ENCODE results near the gene STPG3. TPM values are rescaled to one million over a fixed set of nuclear protein-coding genes. Genes with fewer than 3 reads are reported as not detected.

Gene STPG3
- polyA plus RNA-seq, 1 donor (not counting 4 experiments of a cell fraction or from before 2014, with no cell fraction given) = not detected

DNA sequence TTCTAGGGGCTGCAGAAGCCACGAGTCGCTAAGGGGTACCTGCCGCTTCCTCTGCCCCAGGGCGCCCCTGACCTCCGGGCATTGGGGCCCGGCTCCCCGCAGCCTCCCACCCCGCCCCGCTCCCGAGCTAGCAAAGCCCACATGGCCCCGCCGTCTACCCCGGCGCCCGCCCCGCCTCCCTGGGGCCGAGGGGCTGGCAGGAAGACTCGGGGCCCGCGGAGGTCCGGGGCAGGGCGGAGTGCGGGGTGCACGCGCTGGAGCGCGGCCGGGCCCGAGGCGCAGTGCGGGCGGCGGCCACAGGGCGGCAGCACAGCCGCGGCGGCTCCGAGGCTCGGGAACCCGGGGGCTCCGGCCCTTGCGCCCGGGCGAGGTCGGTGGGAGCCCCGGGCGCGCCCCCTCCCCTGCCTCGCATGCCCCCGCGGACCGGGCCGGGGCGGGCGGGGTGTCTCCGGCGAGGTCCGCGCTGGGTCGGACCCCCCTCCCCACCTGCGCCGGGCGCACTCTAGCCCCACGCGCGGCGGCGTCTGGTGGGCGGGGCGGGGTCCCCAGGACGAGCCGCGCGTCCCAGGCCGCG lies 44.2 kb downstream of the STPG3 start:
- H3K4me2 ChIP-seq (ENCODE audit: control insufficient read depth, extremely low read depth, insufficient read depth, low read depth, low read length) = peak overlapping the region; percentile 56
- dilution Hi-C loops (cut with MboI; ENCODE audit: extremely low pct_ligation_motif_present, low sequenced_read_pairs) = no loop called here
- H4K20me1 ChIP-seq (ENCODE audit: control insufficient read depth, extremely low read depth, insufficient read depth, low read length) = no peaks in the 10 kb centered on the region
- no peak overlapping the region for H3K9ac ChIP-seq (ENCODE audit: control insufficient read depth, extremely low read depth, insufficient read depth, low read length)
- no peak overlapping the region for H3K27ac ChIP-seq (ENCODE audit: control insufficient read depth, insufficient read depth, low read length)
- no peak for DNase-seq (ENCODE audit: low read depth, low spot score)
- TF ChIP-seq, protein P1, sequence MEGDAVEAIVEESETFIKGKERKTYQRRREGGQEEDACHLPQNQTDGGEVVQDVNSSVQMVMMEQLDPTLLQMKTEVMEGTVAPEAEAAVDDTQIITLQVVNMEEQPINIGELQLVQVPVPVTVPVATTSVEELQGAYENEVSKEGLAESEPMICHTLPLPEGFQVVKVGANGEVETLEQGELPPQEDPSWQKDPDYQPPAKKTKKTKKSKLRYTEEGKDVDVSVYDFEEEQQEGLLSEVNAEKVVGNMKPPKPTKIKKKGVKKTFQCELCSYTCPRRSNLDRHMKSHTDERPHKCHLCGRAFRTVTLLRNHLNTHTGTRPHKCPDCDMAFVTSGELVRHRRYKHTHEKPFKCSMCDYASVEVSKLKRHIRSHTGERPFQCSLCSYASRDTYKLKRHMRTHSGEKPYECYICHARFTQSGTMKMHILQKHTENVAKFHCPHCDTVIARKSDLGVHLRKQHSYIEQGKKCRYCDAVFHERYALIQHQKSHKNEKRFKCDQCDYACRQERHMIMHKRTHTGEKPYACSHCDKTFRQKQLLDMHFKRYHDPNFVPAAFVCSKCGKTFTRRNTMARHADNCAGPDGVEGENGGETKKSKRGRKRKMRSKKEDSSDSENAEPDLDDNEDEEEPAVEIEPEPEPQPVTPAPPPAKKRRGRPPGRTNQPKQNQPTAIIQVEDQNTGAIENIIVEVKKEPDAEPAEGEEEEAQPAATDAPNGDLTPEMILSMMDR (optimal IDR thresholded peaks at IDR 0.05 in 1 of 3, IDR thresholded peaks at IDR 0.05 in 1 of 3, conservative IDR thresholded peaks at IDR 0.05 in 1 of 3; ENCODE audit: extremely low read depth in 1 of 3, insufficient read depth in 2 of 3, low read length in 3 of 3) = peak in 2 of 3 experiments; percentile 39 to 77
- TF ChIP-seq EZH2 (IDR thresholded peaks at IDR 0.05; ENCODE audit: low read length) = no peak
- no peaks in the 10 kb centered on the region for H3K9me1 ChIP-seq (ENCODE audit: control insufficient read depth, extremely low read depth, insufficient read depth, low read length)
- H2AFZ ChIP-seq (ENCODE audit: control insufficient read depth, low read length) = no peak overlapping the region
- no peak overlapping the region for H3K4me3 ChIP-seq (ENCODE audit: control insufficient read depth in 2 of 3, extremely low read depth in 1 of 3, insufficient read depth in 2 of 3, low read depth in 1 of 3, low read length in 3 of 3)
- no peaks in the 10 kb centered on the region for H3K9me3 ChIP-seq (ENCODE audit: control insufficient read depth, low read depth, low read length)
- peaks cover 25% of the 10 kb centered on the region for H3K27me3 ChIP-seq (ENCODE audit: control insufficient read depth, extremely low read depth, insufficient read depth, low read length)
- H3K4me1 ChIP-seq (ENCODE audit: control insufficient read depth, extremely low read depth, insufficient read depth, low read length) = peaks cover 3% of the 10 kb centered on the region
- H3K36me3 ChIP-seq (ENCODE audit: control insufficient read depth in 2 of 2, extremely low read depth in 1 of 2, insufficient read depth in 2 of 2, low read length in 2 of 2) = no peaks in the 10 kb centered on the region
- H3K79me2 ChIP-seq (ENCODE audit: control insufficient read depth, insufficient read depth, low read length) = no peaks in the 10 kb centered on the region
- no peak for FAIRE-seq

DNA sequence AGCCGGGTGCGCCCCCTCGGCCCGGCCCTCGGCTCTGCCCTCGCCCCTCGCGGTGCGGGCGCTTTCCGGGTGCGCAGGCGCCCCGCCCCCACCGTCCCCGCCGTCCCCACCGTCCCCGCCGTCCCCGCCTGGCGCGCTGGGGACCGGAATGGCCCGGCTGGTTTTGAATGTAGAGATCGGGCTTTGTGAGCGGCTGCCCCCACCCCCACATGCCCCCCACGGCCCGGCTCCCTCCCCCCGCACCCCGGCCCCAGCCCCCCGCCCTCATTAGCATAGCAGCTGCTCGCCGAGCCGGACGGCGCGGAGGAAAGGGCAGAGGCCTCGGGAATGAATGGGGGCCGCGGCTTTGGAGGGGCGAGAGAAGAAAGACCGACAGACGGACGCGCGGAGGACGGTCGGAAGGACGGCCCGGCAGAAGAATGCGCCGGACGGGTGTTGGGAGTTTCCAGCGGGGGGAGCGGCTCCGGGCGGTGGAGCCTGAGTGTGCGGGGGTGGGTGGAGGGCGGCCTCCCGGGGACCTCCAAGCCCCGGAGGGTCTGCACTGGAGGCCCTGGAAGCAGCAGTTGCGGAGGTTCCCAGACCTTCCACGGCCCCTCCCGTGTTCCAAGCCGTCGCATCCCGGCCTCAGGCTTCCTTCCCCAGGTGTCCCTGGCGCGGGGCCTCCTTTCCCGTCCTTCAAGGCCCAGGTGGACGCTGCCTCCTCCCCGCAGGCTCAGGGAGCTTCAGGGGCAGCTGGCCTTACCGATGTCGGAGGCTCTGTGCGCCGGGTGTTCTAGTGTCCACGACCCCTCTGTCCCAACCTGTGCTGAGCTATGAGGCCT lies 45.0 kb downstream of the STPG3 start:
- Histone ChIP-seq H3K9me1 (ENCODE audit: control insufficient read depth, extremely low read depth, insufficient read depth, low read length) (no peaks in the 10 kb centered on the region), H2AFZ (ENCODE audit: control insufficient read depth, low read length) (no peak overlapping the region), H3K27ac (ENCODE audit: control insufficient read depth, insufficient read depth, low read length) (no peak overlapping the region), H3K79me2 (ENCODE audit: control insufficient read depth, insufficient read depth, low read length) (no peaks in the 10 kb centered on the region), H4K20me1 (ENCODE audit: control insufficient read depth, extremely low read depth, insufficient read depth, low read length) (no peaks in the 10 kb centered on the region), H3K27me3 (ENCODE audit: control insufficient read depth, extremely low read depth, insufficient read depth, low read length) (peaks cover 25% of the 10 kb centered on the region), H3K9me3 (ENCODE audit: control insufficient read depth, low read depth, low read length) (no peaks in the 10 kb centered on the region), H3K36me3 (ENCODE audit: control insufficient read depth in 2 of 2, extremely low read depth in 1 of 2, insufficient read depth in 2 of 2, low read length in 2 of 2) (no peaks in the 10 kb centered on the region), H3K4me2 (ENCODE audit: control insufficient read depth, extremely low read depth, insufficient read depth, low read depth, low read length) (no peak overlapping the region), H3K4me3 (ENCODE audit: control insufficient read depth in 2 of 3, extremely low read depth in 1 of 3, insufficient read depth in 2 of 3, low read depth in 1 of 3, low read length in 3 of 3) (no peak overlapping the region), H3K9ac (ENCODE audit: control insufficient read depth, extremely low read depth, insufficient read depth, low read length) (no peak overlapping the region), H3K4me1 (ENCODE audit: control insufficient read depth, extremely low read depth, insufficient read depth, low read length) (peaks cover 6% of the 10 kb centered on the region)
- FAIRE-seq (no peak), DNase-seq (ENCODE audit: low read depth, low spot score) (no peak)
- TF ChIP-seq, protein P1 (optimal IDR thresholded peaks at IDR 0.05 in 1 of 3, IDR thresholded peaks at IDR 0.05 in 1 of 3, conservative IDR thresholded peaks at IDR 0.05 in 1 of 3; ENCODE audit: extremely low read depth in 1 of 3, insufficient read depth in 2 of 3, low read length in 3 of 3) = no peak
- peak; percentile 23 for TF ChIP-seq EZH2 (IDR thresholded peaks at IDR 0.05; ENCODE audit: low read length)
- dilution Hi-C loops (cut with MboI; ENCODE audit: extremely low pct_ligation_motif_present, low sequenced_read_pairs) = no loop called here
